ENCODE data around the gene PFKM.

GRCh38 chr12:48163150-48163747, 44.1 kb downstream of the PFKM start:
- TF ChIP-seq CTCF (IDR thresholded peaks at IDR 0.05) (no peak), POLR2A (IDR thresholded peaks at IDR 0.05; ENCODE audit: low read depth) (no peak), POLR2AphosphoS5 (IDR thresholded peaks at IDR 0.05) (no peak)
